Activated T-helper 2 cell treated with anti-CD3 and anti-CD28 coated beads, Interferon-gamma antibody, Interleukin-2, Interleukin-4, amounts not matched to agents 10 μg/mL and 5 μg/mL and 100 μg/mL, durations not matched to agents 14 hours and 24 hours and 36 hours (primary cell): ENCODE results near the gene C2CD4D. TPM values are rescaled to one million over a fixed set of nuclear protein-coding genes. Genes with fewer than 3 reads are reported as not detected.

ENCODE experiments used
- DNase-seq: peaks from one replicate; pipeline ENCODE4 v3.0.0; 2021; ENCODE audit warnings: low spot score
- H3K27ac Mint-ChIP-seq: one replicate; pipeline ENCODE4 v1.8.0; 2021; ENCODE audit warnings: mixed read lengths
- H3K27me3 Mint-ChIP-seq: one replicate; pipeline ENCODE4 v1.8.0; 2021; ENCODE audit warnings: low read depth, mixed read lengths
- H3K36me3 Mint-ChIP-seq: one replicate; pipeline ENCODE4 v1.8.0; 2021; ENCODE audit warnings: low read depth, mixed read lengths
- H3K4me1 Mint-ChIP-seq: one replicate; pipeline ENCODE4 v1.8.0; 2021; ENCODE audit warnings: low read depth, mixed read lengths
- H3K4me3 Mint-ChIP-seq: one replicate; pipeline ENCODE4 v1.8.0; 2021; ENCODE audit warnings: low read depth, mild to moderate bottlenecking, moderate library complexity, mixed read lengths
- H3K9me3 Mint-ChIP-seq: one replicate; pipeline ENCODE4 v1.8.0; 2021; ENCODE audit warnings: mixed read lengths
- intact Hi-C: fragments of 100-400 bp; cut with micrococcal nuclease; formaldehyde crosslinking; loops from one replicate; pipeline ENCODE4 v1.15.1; 2023
- total RNA-seq: library from RNA; stranded (reverse); gene quantifications from 2 replicates; pipeline ENCODE4 v1.2.3, GENCODE V29; 2022

The C2CD4D gene
- total RNA-seq, 1 donor from 2014 or later = 1.6 TPM

DNA sequence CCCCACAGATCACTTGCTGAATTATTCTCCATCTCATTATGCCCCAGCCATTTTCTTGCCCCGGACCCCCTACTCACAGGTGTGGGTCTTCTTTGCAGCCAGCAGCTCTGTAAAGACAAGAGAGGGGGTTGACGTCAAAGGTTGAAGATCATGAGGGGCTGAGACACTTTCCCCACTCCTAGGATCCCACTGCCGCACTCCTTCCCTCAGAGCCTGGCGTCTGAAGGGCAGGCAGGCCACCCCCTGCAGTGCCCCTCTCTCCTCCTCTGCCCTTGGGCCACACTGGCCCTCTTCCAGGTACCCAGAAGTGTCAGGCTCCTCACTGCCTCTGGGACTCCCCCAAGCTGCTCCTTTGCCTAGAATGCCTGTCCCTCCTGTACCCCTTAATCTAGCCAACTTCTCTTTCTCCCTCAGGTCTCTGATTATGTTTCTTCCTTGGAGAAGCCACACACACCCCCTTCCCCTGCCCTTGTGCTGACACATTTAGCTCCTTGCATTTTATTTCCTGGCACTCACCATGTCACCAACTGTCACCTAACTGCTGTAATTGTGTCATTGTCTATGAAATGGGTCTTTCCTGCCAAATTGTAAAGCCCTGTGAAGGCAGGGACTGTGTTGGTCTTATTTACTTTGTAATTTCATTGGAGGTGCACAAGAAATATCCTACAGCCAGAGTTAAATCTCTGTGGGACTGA is 10.1 kb downstream of the C2CD4D start:
- no peaks in the 10 kb centered on the region for H3K9me3 Mint-ChIP-seq
- intact Hi-C loops = loop anchor here (10.0 kb wide), 1 partner anchor 375 kb away; the partner anchor contains the start of gene POGZ
- H3K27me3 Mint-ChIP-seq = no peaks in the 10 kb centered on the region
- H3K27ac Mint-ChIP-seq = peak overlapping the region; percentile 78
- H3K4me1 Mint-ChIP-seq = peaks cover 56% of the 10 kb centered on the region
- DNase-seq = no peak
- peak overlapping the region; percentile 43 for H3K4me3 Mint-ChIP-seq
- H3K36me3 Mint-ChIP-seq = no peaks in the 10 kb centered on the region

DNA sequence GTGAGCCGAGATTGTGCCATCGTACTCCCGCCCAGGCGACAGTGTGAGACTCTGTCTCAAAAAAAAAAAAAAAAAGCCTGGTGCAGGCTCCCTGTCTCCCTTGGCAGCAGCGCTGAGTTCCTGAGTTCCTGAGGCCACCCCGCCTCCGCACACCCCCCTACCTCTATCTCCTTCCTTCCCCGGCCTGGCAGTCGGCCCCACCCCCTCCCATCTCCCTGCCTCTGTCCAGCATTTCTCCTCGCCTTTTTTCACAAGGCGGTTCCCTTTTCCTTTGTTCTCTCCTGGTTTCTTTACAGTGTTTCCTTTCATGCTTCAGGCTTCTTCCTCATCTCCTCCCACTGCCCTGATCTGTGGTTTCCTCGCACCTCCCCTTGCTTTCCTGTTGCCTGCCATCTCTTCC is 10.7 kb downstream of the C2CD4D start:
- no peaks in the 10 kb centered on the region for H3K9me3 Mint-ChIP-seq

DNA sequence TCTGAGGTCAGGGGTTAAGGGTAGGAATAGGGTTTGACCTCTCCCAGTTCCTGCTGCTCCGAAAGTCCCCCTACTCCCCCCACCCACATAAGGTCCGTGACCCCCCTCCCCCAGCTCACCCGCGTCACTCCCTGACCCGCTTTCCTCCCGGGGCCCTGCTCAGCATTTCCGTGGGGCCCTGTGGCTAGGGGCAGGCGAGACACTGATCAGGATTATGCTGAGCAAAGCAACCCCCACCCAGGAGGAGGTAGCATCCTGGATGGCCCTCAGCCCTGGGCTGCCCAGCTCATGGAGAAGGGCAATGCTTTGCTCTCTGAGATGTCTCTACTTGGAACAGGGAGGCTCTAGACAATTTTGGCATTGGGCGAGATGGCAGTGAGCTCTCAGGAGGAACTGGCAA is 11.8 kb downstream of the C2CD4D start:
- Mint-ChIP-seq H3K27ac (peak overlapping the region; percentile 50), H3K36me3 (no peaks in the 10 kb centered on the region), H3K9me3 (no peaks in the 10 kb centered on the region), H3K4me1 (peaks cover 48% of the 10 kb centered on the region), H3K4me3 (no peak overlapping the region), H3K27me3 (no peaks in the 10 kb centered on the region)
- no peak for DNase-seq
- intact Hi-C loops = no loop called here

More for the DNA sequence above, 10.7 kb downstream of the C2CD4D start:
- Mint-ChIP-seq H3K4me1 (peaks cover 51% of the 10 kb centered on the region), H3K36me3 (no peaks in the 10 kb centered on the region), H3K27me3 (no peaks in the 10 kb centered on the region), H3K27ac (peak overlapping the region; percentile 78), H3K4me3 (peak overlapping the region; percentile 23)
- no peak for DNase-seq
- intact Hi-C loops = no loop called here

DNA sequence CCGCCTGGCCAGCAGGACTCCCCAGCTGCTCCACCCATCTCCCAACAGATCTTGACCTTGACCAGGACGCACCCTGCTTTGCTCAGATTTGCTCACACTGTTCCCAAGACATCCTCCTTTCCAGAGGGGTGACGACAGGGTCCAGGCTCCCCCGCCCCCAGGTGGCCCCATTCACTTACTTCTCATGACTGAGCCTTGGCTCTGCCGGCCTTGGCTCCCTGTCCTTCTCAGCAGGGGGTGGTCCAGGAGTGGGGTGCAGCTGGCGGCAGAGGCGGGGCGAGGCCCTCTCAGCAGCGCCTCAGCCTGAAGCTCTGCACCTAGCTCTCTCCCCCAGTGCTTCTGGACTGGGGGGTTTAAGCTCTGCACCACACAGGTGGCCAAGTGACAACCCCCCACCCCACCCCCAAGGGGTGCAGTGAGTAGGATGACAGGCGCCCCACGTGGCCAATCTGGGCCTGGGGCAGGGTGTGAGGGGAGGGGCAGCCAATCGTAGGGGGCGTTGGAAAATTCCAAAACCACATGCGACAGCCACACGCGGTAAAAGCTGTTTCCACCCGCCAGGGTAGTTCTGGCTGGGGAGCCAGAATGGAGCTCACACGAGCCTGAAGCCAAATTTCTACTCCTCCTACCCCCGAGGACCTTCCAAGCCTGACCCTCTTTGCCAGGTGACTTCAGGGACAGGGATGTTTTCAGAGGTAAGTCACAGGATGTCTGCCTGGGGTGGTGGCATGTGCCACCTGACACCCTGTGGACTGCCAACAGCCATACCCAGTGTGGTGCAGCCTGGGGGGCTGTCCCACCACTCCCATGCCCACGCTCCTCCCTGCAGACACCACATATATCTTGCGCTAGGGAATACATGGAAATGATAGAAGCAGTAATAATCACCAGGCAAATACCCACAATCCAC is 13.6 kb downstream of the C2CD4D start:
- intact Hi-C loops = no loop called here
- Mint-ChIP-seq H3K9me3 (no peaks in the 10 kb centered on the region), H3K27ac (peak overlapping the region; percentile 39), H3K27me3 (no peaks in the 10 kb centered on the region), H3K4me1 (peaks cover 58% of the 10 kb centered on the region), H3K36me3 (no peaks in the 10 kb centered on the region), H3K4me3 (peak overlapping the region; percentile 31)
- DNase-seq = no peak

DNA sequence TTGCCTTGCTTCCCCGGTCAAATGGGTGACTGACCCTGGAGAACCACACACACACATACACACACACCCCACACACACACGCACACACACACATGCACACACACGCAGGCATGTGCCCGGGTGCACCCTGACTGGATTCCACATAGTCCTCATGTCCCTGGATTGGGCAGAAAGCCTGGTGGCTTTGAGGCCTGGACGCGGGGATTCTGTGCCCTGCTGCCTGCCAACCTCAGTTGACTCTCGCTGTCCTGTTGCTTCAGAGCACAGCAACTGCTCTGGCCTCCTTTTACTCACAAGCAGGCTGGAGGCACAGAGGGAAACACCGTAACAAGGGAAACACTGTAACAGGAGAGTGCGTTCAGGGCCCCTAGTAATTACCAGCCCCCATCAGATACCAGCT is 14.4 kb downstream of the C2CD4D start:
- Mint-ChIP-seq H3K4me1 (peaks cover 59% of the 10 kb centered on the region), H3K27ac (peak overlapping the region; percentile 24), H3K9me3 (no peaks in the 10 kb centered on the region), H3K36me3 (no peaks in the 10 kb centered on the region), H3K27me3 (no peaks in the 10 kb centered on the region), H3K4me3 (peak overlapping the region; percentile 4)
- DNase-seq = no peak
- intact Hi-C loops = no loop called here

DNA sequence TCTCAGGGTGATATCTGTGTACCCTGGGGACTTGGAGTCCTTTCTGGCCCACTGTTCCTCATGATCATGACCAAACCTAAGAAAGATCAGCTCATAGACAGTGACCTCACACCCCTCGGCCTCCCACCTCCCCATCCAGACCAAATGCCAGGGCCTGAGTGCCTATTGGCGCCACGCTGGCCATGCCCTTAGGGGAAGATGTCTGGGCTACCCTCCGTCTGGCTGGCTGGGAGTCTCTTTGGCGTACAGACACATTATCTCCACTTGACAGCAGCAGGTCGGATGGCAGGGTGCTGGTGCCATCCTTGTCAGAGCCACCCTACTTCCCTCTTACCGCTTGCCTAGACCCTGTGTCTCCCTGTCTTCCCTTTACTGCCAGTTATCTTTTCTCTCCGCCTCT is 16.4 kb downstream of the C2CD4D start:
- DNase-seq = no peak
- H3K36me3 Mint-ChIP-seq = no peaks in the 10 kb centered on the region

DNA sequence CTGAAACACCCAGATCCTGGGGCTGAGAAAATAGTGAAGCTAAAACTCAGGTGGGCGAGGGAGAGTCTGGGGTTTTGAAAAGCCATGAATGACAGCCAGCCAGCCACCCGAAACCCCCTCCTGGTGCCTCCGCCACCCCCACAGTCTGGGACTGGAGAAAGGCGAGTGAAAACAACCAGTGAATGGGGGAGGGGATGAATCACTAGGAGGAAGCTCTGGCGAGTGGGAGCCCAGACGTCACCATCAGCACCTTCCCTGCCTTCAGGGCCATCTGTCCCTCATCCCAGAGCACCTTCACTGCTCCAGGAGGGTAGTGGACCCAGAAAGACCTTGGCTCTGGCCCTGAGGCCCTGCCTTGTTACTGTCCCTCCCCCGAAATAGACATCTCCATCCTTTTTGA is 17.2 kb downstream of the C2CD4D start:
- H3K4me1 Mint-ChIP-seq = peaks cover 37% of the 10 kb centered on the region
- intact Hi-C loops = no loop called here
- H3K27me3 Mint-ChIP-seq = no peaks in the 10 kb centered on the region
- H3K4me3 Mint-ChIP-seq = no peak overlapping the region
- H3K9me3 Mint-ChIP-seq = no peaks in the 10 kb centered on the region
- DNase-seq = no peak
- peak overlapping the region; percentile 53 for H3K27ac Mint-ChIP-seq
- H3K36me3 Mint-ChIP-seq = no peaks in the 10 kb centered on the region

More for the DNA sequence above, 16.4 kb downstream of the C2CD4D start:
- intact Hi-C loops = no loop called here
- Mint-ChIP-seq H3K4me1 (peaks cover 44% of the 10 kb centered on the region), H3K27me3 (no peaks in the 10 kb centered on the region), H3K27ac (no peak overlapping the region), H3K4me3 (no peak overlapping the region), H3K9me3 (no peaks in the 10 kb centered on the region)

DNA sequence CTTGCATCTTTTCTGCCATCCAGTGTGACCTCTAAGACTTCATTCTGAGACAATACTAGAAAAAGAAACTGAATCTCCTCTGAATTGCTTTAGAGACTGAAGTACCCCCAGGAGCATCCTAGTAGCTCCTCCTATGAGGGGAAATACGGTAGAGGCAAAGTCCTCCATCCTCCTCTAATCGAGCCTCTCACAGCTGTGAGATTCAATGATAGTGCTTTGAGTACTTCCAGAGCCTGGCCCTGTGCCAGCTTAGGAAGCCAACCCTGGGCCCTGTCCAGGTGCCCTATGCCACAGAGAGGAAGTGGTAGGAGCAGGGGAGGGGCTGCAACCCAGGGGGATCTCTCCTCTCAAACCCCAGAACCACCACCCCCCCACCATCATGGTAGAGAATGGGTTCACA is 18.7 kb downstream of the C2CD4D start:
- Mint-ChIP-seq H3K4me3 (no peak overlapping the region), H3K27ac (peak overlapping the region; percentile 8), H3K9me3 (no peaks in the 10 kb centered on the region), H3K4me1 (peaks cover 42% of the 10 kb centered on the region), H3K36me3 (no peaks in the 10 kb centered on the region), H3K27me3 (no peaks in the 10 kb centered on the region)
- intact Hi-C loops = loop anchor here (2.0 kb wide), 1 partner anchor 16 kb away; no protein-coding TSS in a partner anchor
- DNase-seq = no peak

DNA sequence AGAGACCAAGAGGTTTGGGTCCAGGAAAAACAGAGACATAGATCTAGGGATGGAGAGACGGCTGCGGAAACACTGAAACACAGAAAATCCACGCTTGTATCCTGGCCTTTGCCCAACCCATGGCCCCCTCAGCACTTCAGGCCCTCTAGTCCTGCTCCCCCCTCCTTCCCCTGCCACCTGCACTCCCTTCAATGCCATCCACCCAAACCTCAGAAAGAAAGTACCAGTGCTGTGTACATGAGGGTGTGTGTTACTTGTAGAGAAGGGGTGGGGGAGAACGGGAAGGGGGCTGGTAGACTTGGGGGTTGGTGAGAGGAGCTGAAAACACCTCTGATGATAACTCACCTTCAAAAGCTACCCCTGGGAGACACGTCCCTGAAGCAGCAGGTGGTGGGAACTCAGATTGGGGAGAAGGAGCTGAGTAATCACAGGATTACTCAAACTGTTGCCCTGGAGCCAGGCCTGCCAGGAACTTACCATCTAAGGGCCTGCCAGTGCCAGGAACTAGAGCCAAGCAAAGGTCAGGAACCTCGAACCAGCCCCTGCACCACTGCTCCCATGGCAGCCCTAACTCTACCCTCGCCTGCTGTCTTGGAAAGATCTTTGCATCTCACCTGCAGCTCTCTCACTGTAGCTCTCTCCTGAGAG is 19.5 kb downstream of the C2CD4D start:
- Mint-ChIP-seq H3K27ac (peak overlapping the region; percentile 35), H3K4me3 (no peak overlapping the region), H3K36me3 (no peaks in the 10 kb centered on the region)

DNA sequence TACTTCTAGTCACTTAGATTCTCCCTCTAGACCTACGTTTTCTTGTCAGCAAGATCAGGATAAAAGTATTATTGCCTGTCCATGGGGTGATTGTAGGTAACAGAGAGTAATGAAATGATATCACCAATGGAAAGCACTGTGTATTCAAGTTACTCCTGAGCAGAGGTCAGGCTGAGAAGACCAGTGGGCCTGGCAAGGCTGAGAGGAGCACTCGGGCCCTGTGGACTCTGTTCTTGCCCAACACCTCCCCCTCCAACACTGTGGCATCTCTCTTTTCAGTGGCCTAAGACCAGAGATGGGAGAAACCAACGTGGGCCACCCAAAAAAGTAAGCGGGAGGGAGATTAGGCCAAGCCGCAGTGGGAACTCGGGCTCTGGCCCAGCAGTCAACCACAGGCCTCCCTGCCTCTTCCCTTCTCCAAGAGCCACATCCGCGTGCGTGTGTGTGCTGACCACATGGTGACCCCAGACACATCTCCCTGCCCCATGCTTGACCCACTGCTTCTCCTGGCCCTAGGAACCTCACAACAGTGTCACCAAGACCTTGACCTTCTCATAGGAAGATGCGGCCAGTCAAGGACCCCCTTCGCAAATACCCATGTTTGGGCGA is 20.3 kb downstream of the C2CD4D start:
- Mint-ChIP-seq H3K4me1 (peaks cover 46% of the 10 kb centered on the region), H3K27me3 (no peaks in the 10 kb centered on the region), H3K4me3 (no peak overlapping the region), H3K9me3 (no peaks in the 10 kb centered on the region), H3K27ac (no peak overlapping the region), H3K36me3 (no peaks in the 10 kb centered on the region)
- intact Hi-C loops = no loop called here
- DNase-seq = no peak

More for the DNA sequence above, 19.5 kb downstream of the C2CD4D start:
- no peak for DNase-seq
- Mint-ChIP-seq H3K9me3 (no peaks in the 10 kb centered on the region), H3K27me3 (no peaks in the 10 kb centered on the region), H3K4me1 (peaks cover 46% of the 10 kb centered on the region)
- intact Hi-C loops = loop anchor here (2.0 kb wide), 1 partner anchor 17 kb away; no protein-coding TSS in a partner anchor

DNA sequence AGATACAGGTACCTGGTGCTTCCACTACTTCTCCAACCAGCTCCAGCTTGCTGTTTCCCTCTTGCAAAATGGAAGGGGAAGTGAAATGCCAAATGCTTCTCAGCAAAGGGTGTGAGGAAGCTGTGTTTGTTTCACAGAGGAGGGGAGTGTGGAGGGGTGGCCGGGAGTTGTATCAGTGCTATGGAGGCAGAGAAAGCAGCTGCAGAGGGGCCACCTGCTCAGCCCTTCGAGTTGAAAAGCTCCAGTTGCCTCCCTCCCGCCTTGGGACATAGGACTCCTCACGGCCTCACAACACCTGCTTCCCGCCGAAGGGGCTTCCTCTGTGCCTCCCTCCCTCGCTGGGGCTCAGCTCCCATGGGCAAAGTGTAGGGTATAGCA is 22.3 kb downstream of the C2CD4D start:
- DNase-seq = no peak
- Mint-ChIP-seq H3K36me3 (no peaks in the 10 kb centered on the region), H3K27me3 (no peaks in the 10 kb centered on the region), H3K4me1 (peaks cover 35% of the 10 kb centered on the region), H3K9me3 (no peaks in the 10 kb centered on the region), H3K4me3 (no peak overlapping the region), H3K27ac (no peak overlapping the region)
- intact Hi-C loops = no loop called here

DNA sequence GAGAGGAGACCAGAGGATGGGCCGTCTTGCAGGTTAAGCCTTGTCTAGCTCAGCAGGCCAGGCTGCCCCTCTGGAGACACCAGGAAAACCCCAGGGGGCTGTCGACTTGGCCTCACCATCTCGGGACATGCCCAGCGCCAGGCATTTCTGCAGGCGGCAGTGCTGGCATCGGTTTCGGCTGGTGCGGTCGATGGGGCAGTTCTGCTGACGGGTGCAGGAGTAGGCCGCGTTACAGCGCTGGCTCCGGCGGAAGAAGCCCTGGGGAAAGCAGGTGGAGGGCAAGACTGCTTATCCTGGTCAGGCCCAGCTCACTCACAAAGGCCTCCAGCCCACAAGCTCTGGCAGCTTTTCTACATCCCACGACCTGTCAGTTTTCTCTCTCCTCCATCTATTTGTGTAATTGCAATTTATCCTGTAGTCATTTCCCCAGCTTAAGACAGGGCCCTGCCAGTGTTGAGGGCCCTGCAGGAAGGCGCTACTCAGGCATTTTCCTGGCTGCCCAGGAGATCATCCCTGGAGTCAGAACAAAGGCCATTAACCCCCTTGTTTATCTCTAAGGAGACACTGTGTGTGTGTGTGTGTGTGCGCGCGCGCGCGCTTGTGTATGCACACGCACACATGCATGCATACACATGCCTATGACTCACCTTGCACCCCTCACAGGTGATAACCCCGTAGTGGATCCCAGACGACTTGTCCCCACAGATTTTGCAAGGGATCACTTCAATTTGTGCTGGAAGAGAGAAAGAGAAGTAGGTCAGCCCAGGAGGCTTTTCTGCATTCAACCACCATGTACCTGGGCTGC is 22.9 kb downstream of the C2CD4D start:
- intact Hi-C loops = no loop called here
- Mint-ChIP-seq H3K27ac (no peak overlapping the region), H3K9me3 (no peaks in the 10 kb centered on the region), H3K27me3 (no peaks in the 10 kb centered on the region), H3K4me1 (peaks cover 31% of the 10 kb centered on the region), H3K4me3 (no peak overlapping the region), H3K36me3 (no peaks in the 10 kb centered on the region)
- DNase-seq = no peak
